ENCODE results near the gene FPGS. TPM values are rescaled to one million over a fixed set of nuclear protein-coding genes. Genes with fewer than 3 reads are reported as not detected.

Gene FPGS
- polyA plus RNA-seq, 6 donors from 2014 or later = 52.2 to 78.0 (median 59.1) TPM

- peak overlapping the region; percentile 88 to 96 (median 92) for H3K4me3 Mint-ChIP-seq
- no peak for DNase-seq
- no peaks in the 10 kb centered on the region for H3K9me3 Mint-ChIP-seq
- H3K27me3 Mint-ChIP-seq = no peaks in the 10 kb centered on the region
- no peaks in the 10 kb centered on the region for H3K36me3 Mint-ChIP-seq
- peak in 1 of 2 donors; percentile 0 for ATAC-seq (ENCODE audit: low read depth in 2 of 2)
- H3K27ac Mint-ChIP-seq = peak overlapping the region; percentile 90 to 96 (median 94)
- H3K4me1 Mint-ChIP-seq = peaks cover 25 to 54% (median 44%) of the 10 kb centered on the region in 3 donors
Observed at GRCh38 chr9:127801955-127802575, 617 bp upstream of the FPGS start.

GRCh38 chr9:127803507-127804352 lies 1.0 kb downstream of the FPGS start:
- Mint-ChIP-seq H3K4me3 (peak overlapping the region; percentile 88 to 96 (median 92)), H3K4me1 (peaks cover 16 to 38% (median 33%) of the 10 kb centered on the region in 3 donors), H3K9me3 (no peaks in the 10 kb centered on the region), H3K27ac (peak overlapping the region; percentile 72 to 98 (median 94)), H3K27me3 (no peaks in the 10 kb centered on the region), H3K36me3 (no peaks in the 10 kb centered on the region)
- DNase-seq (peak; percentile 15), ATAC-seq (ENCODE audit: low read depth in 2 of 2) (no peak)

DNA sequence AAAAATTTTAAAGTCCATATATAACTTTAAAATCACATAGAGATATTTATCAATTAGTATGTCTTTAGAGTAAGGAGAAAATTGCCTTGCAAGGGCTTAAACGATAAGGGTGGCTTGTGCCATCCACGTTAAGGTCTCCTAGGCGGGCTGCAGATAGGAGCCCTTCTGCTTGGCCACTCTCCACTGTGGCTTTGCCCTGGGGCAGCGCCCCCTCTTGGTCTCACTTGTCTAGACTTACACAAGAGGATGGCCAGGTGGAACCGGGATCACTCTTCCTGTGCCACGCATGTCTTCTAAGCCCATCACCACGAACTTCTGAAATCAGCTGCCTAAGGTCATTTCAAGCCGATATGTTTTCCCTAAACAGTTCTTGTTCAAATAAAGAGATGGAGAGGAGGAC lies 2.9 kb downstream of the FPGS start:
- H3K27ac Mint-ChIP-seq = no peak overlapping the region
- no peaks in the 10 kb centered on the region for H3K9me3 Mint-ChIP-seq
- H3K4me3 Mint-ChIP-seq = peak overlapping the region in 1 of 8 donors; percentile 18
- H3K27me3 Mint-ChIP-seq = no peaks in the 10 kb centered on the region
- ATAC-seq (ENCODE audit: low read depth in 2 of 2) = no peak
- DNase-seq = no peak
- peaks cover 16 to 40% (median 33%) of the 10 kb centered on the region in 3 donors for H3K4me1 Mint-ChIP-seq
- H3K36me3 Mint-ChIP-seq = no peaks in the 10 kb centered on the region

- Mint-ChIP-seq H3K36me3 (no peaks in the 10 kb centered on the region), H3K4me3 (no peak overlapping the region), H3K9me3 (no peaks in the 10 kb centered on the region), H3K27me3 (no peaks in the 10 kb centered on the region), H3K4me1 (peaks cover 16 to 34% (median 31%) of the 10 kb centered on the region in 3 donors), H3K27ac (peak overlapping the region in 1 of 6 donors; percentile 40)
- DNase-seq (no peak), ATAC-seq (ENCODE audit: low read depth in 2 of 2) (no peak)
Observed at GRCh38 chr9:127806871-127807270, 4.2 kb downstream of the FPGS start.

- peaks cover 7 to 22% (median 18%) of the 10 kb centered on the region in 3 donors for H3K4me1 Mint-ChIP-seq
- no peak for DNase-seq
- H3K36me3 Mint-ChIP-seq = no peaks in the 10 kb centered on the region
- no peaks in the 10 kb centered on the region for H3K27me3 Mint-ChIP-seq
- ATAC-seq (ENCODE audit: low read depth in 2 of 2) = no peak
- H3K9me3 Mint-ChIP-seq = no peaks in the 10 kb centered on the region
- H3K27ac Mint-ChIP-seq = no peak overlapping the region
- no peak overlapping the region for H3K4me3 Mint-ChIP-seq
Observed at GRCh38 chr9:127808347-127809001, 5.8 kb downstream of the FPGS start.

DNA sequence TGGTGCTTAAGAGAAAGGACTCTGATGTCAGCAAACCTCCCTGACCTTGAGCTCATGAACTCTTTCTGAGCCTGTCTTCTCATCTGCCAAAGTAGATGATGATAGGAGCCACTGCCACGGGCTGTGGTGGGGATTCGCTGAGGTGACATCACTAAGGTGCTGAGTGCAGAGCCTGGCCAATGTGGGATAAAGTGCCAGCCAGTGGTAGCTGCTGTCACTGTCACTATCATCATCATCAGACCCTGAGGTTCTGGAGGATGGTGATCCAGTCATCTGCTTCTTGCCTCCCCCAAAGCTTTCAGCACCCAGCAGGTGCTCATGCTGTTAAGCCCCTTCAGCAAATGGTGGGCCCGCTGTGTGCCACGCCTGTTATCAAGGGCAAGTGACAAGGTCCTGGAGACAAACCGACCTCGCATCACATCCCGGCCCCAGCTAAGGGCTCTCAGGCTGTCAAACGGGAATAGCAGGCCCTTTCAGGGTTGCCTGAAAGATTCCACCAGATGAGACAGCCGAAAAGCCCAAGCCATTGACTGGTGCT lies 6.4 kb downstream of the FPGS start:
- no peaks in the 10 kb centered on the region for H3K9me3 Mint-ChIP-seq
- peaks cover 4 to 16% (median 12%) of the 10 kb centered on the region in 3 donors for H3K4me1 Mint-ChIP-seq
- no peaks in the 10 kb centered on the region for H3K36me3 Mint-ChIP-seq
- H3K4me3 Mint-ChIP-seq = no peak overlapping the region
- H3K27ac Mint-ChIP-seq = peak overlapping the region in 1 of 6 donors; percentile 47
- DNase-seq = no peak
- ATAC-seq (ENCODE audit: low read depth in 2 of 2) = no peak
- H3K27me3 Mint-ChIP-seq = no peaks in the 10 kb centered on the region

DNA sequence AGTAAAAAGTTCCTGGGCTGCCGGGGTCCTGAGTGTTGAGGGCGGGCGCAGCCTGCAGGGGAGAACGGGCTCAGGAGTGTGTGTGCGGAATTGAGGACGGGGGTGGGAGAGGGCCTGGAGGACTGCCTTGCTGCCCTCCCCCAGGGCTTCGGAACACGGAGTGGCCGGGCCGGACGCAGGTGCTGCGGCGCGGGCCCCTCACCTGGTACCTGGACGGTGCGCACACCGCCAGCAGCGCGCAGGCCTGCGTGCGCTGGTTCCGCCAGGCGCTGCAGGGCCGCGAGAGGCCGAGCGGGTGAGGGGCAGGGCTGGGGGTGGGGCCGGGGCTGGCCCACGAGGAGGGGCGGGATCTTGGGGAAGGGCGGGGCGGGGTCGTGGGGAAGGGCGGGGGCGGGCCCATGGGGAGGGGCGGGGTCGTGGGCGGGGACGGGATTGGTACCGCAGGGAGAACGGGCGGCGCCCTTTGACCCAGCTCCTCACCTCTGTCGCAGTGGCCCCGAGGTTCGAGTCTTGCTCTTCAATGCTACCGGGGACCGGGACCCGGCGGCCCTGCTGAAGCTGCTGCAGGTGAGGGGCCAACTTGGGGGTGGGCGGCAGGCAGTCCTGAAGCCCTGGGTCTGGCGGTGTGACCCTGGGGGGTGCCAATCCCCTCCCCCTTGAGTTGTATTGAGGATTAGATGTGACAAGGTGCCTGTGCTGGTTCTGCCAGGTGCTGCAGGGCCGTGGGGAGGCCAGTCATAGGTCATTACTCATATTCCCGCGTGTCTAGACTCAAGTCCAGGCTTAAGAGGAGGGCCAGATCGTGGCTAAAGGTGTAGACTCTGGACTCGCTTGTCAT lies 7.1 kb downstream of the FPGS start:
- Mint-ChIP-seq H3K36me3 (no peaks in the 10 kb centered on the region), H3K9me3 (no peaks in the 10 kb centered on the region), H3K27ac (no peak overlapping the region), H3K4me3 (peak overlapping the region in 1 of 8 donors; percentile 15), H3K27me3 (no peaks in the 10 kb centered on the region), H3K4me1 (peaks cover 4 to 9% (median 6%) of the 10 kb centered on the region in 3 donors)
- ATAC-seq (ENCODE audit: low read depth in 2 of 2) (no peak), DNase-seq (no peak)

GRCh38 chr9:127810378-127811187 lies 7.9 kb downstream of the FPGS start:
- no peaks in the 10 kb centered on the region for H3K9me3 Mint-ChIP-seq
- no peak for ATAC-seq (ENCODE audit: low read depth in 2 of 2)
- H3K4me1 Mint-ChIP-seq = peaks cover 4 to 8% (median 6%) of the 10 kb centered on the region in 3 donors
- peak overlapping the region in 1 of 6 donors; percentile 27 for H3K27ac Mint-ChIP-seq
- H3K4me3 Mint-ChIP-seq = no peak overlapping the region
- DNase-seq = no peak
- H3K36me3 Mint-ChIP-seq = no peaks in the 10 kb centered on the region
- no peaks in the 10 kb centered on the region for H3K27me3 Mint-ChIP-seq

- peak overlapping the region in 1 of 6 donors; percentile 54 for H3K27ac Mint-ChIP-seq
- no peak for DNase-seq
- H3K36me3 Mint-ChIP-seq = peaks cover 0 to under 1% of the 10 kb centered on the region in 2 donors
- ATAC-seq (ENCODE audit: low read depth in 2 of 2) = no peak
- peaks cover 0 to 2% (median 0%) of the 10 kb centered on the region in 3 donors for H3K4me1 Mint-ChIP-seq
- no peak overlapping the region for H3K4me3 Mint-ChIP-seq
- no peaks in the 10 kb centered on the region for H3K9me3 Mint-ChIP-seq
- H3K27me3 Mint-ChIP-seq = no peaks in the 10 kb centered on the region
Observed at GRCh38 chr9:127812011-127812410, 9.3 kb downstream of the FPGS start.

DNA sequence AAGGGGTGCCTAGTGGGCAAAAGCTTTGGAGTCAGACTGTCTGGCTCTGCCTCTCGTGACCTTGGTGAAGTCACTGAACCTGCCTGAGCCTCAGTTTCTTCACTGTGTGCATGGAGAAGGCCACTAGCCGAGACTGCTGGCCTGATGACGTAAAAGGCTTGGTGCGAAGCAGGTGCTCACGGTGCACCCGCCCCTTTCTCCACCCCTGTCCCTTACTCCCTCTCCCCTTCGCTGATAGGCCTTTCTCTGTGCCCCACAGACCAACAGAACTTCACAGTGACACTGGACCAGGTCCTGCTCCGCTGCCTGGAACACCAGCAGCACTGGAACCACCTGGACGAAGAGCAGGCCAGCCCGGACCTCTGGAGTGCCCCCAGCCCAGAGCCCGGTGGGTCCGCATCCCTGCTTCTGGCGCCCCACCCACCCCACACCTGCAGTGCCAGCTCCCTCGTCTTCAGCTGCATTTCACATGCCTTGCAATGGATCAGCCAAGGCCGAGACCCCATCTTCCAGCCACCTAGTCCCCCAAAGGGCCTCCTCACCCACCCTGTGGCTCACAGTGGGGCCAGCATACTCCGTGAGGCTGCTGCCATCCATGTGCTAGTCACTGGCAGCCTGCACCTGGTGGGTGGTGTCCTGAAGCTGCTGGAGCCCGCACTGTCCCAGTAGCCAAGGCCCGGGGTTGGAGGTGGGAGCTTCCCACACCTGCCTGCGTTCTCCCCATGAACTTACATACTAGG lies 10.4 kb downstream of the FPGS start:
- H3K36me3 Mint-ChIP-seq = peaks cover 7 to 12% of the 10 kb centered on the region in 2 donors
- DNase-seq (no peak), ATAC-seq (ENCODE audit: low read depth in 2 of 2) (no peak)
- H3K4me3 Mint-ChIP-seq = no peak overlapping the region
- H3K27ac Mint-ChIP-seq = no peak overlapping the region
- H3K9me3 Mint-ChIP-seq = no peaks in the 10 kb centered on the region
- H3K4me1 Mint-ChIP-seq = peaks cover 0 to 2% (median under 1%) of the 10 kb centered on the region in 3 donors
- no peaks in the 10 kb centered on the region for H3K27me3 Mint-ChIP-seq

- DNase-seq = no peak
- H3K36me3 Mint-ChIP-seq = peaks cover 7 to 17% of the 10 kb centered on the region in 2 donors
- H3K4me1 Mint-ChIP-seq = peaks cover 2 to 5% (median 4%) of the 10 kb centered on the region in 3 donors
- H3K27me3 Mint-ChIP-seq = no peaks in the 10 kb centered on the region
- no peak for ATAC-seq (ENCODE audit: low read depth in 2 of 2)
- no peaks in the 10 kb centered on the region for H3K9me3 Mint-ChIP-seq
- no peak overlapping the region for H3K4me3 Mint-ChIP-seq
- no peak overlapping the region for H3K27ac Mint-ChIP-seq
Observed at GRCh38 chr9:127813686-127814226, 11.1 kb downstream of the FPGS start.

Measured in naive B cell (primary cell).